ENCODE results near the gene ACSF3.
"Not testable (repeated sequence)": the region's sequence is repeated elsewhere in the genome, so short reads cannot be mapped to it uniquely, and the experiment has no call there.

The ACSF3 gene

DNA sequence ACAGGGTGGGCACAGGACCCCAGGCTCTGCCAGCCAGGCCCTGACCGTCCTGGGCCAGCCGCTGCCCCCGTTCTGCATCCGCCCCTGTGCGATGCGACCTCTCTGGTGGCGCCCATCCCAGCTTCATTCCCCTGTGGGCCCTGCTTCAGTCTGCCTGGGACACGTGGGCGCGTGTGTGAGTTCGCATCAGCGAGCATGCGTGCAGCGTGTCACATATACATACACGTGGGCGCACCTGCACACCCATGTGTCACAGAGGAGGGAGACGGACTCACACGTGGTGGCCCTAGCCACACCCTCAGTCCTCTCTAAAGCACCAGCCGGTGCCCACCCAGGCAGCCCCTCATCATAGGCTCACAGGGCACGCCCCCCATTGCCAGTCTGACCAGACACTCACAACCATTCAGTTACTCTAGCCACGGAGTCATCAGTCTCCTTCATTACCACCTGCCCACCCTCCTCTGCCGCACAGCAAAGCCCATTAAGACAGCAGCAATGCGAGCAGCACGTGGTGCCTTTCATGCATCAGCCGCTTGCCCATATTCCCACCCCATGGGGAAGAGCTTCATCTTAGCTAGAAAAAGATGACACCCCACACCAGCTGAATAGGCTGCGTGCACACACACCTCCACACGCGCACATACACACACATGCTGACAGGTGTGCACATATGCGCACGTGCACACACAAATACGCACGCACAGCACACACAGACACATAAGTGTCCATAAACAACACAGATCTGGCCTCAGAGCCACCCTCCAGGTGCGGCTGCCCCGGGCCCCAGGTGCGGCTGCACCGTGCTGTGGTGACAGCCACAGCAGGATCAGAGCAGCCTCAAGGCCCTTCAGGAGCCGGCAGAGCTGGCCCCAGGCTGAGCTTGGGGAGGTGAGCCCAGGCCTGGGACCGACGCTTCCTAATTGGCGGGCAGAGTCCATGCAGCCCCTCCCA is 68.4 kb downstream of the ACSF3 start:
- no peak for DNase-seq (ENCODE audit: low read depth)

DNA sequence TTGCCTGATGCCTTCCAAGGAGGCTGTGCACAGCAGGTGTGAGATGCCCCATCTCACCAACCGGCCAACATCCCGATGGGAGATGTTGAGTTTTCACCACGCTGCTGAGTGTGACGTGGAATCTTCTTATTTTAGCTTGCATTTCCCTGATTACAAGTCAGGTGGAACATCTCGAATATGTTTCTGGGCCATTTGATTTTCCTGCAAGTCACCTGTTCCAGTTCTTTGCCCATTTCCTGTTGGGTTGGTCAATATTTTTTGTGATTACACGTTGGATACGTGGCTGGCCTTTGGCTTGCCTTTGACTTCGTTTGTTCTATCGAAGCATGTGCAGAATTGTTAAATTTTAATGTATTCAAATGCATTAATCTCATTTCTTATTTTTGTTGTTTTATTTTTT is 69.6 kb downstream of the ACSF3 start:
- DNase-seq (ENCODE audit: low read depth): no peak

DNA sequence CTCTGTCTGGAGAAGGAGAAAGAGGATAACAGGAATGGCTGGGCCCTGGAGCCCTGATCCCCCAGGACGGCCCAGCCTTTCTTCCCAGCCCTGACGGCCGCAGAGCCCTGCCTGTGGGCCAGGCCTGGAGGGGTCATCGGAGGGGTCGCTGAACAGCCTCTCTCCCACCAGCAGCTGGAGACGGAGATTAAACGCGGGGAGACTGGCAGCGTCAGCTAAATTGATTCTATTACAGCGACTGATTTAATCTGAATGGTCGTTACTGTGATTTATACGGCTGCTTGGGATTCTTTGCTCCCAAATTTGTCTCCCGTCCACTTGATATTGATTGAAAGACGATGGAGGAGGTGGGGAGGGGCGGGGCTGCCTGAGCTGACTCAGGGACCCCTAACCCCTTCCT is 70.8 kb downstream of the ACSF3 start:
- DNase-seq (ENCODE audit: low read depth): no peak

DNA sequence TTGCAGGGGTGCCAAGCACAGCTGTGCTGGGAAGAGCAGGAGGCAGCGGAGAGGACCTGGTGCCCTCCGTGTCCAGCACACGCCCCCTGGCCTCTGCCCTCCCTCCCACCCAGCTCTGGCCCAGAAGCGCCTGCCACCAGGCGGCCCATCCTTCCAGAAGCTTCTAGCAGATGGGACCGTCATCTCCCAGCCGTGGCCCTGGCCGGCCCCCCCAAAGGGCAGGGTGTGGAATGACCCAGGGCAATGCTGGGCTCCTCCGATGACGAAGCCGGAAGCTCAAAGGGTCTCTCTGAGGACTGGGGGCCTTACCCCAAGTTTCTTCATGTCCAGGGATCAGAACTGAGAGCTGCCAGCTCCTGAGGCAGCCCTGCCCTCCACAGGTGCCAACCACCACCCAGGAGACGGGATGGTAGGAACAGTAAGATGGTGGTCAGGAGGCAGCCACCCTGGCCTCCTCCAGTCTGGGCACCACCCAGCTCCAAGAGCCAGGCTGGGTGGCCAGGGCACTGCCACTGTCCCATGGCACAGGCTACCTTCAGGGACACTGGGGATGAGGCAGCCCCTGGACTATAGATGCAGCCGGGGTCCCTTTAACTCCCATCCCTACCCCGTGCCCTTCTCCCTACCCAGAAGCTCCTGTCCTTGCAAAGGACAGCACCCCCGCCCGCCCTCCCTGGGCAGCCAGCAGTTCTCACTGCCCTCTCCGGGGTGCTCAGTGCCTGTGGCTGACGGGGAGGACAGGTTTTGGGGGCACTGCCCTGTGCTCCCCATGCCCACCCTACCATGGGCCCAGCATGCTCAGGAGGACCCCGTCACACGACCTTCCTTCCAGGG is 71.4 kb downstream of the ACSF3 start:
- DNase-seq (ENCODE audit: low read depth): no peak

DNA sequence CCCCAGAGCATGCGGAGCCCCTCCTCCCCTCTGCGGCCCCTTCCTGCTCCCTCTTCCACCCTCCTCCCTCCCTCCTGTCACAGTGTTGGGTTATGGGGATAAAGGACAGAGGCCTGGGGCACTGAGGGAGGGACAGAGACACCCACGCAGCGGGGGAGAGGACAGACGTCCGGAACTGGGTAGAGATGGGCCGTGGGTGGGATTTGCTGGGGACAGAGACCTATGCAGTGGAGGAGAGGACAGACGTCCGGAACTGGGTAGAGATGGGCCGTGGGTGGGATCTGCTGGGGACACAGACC is 72.0 kb downstream of the ACSF3 start:
- not testable (repeated sequence) for DNase-seq (ENCODE audit: low read depth)

DNA sequence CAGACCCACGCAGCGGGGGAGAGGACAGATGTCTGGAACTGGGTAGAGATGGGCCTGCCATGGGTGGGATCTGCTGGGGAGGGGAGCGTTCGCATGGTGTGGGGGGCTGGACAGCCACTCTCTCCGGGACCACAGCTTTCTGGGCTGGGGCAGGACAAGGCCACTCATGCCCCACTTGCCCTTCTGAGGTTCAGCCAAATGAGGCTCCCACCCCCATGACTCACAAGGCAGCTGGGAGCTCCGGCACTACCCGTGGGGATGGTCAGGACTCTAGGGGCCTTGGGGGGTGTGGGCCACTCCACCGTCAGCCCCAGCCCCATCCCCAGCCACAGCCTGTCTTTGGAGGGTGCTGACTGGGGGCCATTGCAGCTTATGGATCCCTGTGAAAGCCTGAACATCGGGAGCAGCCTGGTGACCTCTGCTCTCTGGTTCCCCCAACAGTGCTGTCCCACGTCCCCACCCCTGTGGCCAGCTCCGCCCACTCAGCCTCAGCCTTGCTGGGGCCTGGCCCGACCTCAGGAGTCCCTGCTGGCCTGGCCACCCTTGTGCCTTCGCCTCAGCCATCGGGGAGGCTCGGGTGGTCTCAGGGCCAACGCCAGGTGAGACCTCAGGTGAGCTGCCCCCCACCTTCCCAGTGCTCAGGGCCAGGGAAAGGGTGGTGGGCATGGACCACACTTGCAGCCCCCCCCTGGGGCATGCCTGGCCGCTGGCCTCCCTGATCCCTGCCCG is 73.2 kb downstream of the ACSF3 start:
- no peak for DNase-seq (ENCODE audit: low read depth)

DNA sequence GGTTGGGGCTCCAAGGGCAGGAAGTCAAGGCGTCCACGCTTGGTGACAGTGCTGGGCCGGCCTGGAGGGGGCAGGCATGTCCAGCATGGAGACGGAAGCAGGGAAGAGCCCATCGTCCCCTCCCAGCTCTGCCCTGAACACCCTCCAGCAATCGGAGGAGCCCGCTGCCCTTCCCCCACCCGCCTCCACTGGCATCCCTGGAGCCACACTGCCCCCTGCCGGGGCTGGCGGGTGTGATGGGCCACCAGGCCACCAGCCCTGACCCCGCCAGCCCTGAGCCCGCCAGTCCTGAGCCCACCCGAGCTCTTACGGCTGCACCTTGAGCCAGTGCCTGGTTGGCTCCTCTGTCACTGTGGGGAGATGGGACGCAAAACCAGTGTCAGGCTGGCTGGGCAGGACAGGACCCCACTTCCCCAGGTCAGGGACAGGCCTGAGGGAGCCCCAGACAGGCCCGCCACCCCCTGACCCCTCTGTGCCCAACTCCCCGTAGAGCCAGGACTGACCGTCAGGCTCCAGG is 73.8 kb downstream of the ACSF3 start:
- peak; percentile 44 for DNase-seq (ENCODE audit: low read depth)

DNA sequence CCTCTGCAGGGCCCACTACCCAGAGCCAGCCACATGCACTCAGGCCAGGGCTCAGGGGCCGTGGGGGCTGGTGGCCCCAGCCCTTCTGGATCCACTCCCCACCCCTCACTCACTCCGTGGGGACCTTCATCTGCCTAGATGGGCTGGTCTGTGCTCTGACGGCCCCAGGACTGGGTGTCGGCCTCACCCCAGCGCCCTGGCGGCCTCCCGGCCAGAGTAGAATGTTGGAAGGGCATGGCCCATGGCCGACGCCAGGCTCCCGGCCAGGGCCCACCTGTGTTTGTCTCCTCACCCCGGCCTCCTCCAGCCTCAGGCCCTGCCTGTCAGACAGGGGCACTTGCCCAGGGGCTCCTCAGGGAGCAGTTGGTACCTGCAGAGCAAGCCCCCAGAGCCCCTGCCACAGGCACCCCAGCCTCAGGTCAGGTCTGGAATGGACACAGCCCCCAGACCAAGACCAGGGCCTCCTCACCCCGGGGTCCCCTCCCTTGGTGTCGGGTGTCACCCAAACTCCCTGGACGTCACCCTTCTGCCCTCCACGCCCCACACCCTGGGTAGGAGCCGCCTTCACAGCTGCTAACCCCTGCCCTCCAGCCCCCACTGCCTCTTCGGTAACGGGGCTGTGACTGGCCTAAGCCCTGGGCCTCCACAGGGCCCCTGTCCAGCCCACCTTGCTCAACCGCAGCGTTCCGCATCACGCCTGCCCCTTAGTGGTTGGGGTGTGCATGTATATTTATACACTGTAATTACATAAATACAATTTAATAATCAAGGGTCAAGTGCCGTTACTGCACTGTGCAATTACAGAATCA is 74.9 kb downstream of the ACSF3 start:
- DNase-seq (ENCODE audit: low read depth): no peak

DNA sequence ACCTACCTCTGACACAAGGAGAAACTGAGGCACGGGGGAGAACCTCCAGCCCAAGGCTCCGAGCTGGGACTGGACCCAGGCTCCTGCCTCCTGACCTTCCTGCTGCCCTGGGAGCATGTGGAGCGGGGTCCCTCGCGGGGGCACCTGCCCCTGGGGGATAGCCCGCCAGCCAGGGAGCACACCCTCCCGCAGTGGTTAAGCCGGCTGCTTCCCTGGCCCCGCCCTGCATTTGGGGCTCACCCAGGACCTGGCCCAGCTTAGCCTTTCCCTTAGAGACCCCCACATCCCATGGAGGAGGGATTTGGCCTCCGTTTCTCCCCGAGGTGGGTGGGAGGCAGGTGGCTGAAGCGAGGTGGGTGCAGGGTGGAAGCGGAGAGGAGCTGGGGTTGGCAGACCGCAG is 76.1 kb downstream of the ACSF3 start:
- no peak for DNase-seq (ENCODE audit: low read depth)

DNA sequence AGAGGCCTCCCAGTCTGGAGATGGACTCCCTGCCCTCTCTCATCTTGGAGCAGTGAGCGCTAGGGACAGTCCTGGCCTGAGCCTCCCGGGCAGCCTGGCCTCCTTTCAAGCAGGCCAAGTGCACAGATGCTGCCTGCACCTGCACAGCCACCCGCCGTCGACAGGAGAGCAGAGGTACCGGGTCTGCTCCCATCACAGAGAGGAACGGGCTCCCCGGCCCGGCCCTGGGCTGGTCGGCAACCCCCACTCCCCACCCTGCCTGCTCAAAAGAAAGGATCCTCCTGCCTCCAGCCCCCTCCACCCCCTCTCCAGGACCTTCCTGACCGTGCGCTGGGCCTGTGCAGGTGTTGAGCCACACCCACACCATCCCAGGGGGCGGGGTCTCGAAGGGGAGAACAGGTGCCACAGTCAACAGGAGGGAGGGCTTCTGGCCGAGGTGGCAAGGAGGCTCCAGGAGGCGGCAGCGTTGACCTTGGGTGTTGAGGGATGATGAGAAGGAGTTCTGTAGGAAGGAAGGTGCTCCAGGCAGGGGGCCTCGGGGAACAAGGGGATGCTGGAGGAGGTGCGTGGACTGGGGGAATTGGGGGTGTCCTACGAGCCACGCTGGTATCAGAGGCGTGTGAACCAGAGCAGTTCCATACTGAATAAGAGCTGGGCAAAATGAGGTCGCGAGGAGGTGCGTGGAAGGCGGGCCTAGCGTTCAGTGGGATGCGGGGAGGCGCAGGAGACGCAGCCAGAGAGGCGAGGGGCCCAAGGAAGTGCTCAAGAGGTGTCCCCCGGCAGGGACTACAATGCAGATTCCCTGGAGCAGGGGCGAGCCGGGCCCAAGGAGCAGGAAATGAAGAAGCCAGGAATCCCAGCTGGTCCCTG is 76.9 kb downstream of the ACSF3 start:
- DNase-seq (ENCODE audit: low read depth): no peak

DNA sequence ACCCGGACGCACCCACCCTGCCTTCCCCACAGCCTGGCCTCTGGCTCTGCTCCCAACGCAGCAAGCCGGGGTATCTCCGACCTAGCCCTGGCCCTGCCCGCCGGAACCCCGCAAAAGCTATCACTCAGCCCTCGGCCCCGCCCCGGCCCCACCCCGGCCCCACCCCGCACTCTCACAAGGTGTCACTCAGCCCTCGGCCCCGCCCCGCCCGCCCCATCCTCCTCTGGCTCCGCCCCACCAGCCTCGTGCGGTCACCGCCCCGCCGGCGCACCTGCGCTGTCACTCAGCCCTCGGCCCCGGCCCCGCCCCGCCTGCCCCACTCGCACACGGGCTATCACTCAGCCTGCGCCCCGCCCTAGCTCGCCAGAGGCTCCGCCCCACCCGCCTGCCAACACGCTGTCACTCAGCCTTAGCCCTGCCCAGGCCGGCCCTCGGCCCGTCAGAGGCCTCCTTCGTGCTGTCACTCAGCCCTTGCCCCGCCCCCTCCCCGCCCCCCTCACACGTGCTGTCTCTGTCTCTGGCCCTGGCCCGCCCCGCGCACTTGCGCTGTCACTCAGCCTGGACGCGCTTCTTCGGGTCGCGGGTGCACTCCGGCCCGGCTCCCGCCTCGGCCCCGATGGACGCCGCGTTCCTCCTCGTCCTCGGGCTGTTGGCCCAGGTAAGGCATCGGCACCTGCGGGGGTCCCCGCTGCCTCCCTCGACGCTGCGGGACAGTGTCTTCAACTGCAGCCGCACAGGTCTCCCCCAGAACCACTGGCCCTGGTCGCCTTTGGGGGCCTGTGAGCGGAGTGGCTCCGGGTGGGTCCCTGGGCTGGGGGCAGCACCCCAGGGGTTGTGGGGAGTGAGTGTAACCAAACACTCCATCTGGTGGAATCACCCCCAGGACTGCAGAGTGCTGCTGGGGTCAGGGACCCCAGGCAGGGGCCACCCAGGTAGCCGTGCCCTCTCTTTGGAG is 77.8 kb downstream of the ACSF3 start, which contains the start of gene CDH15:
CDH15 (plus strand) TSS at position 533 of the 955 bp plus-strand sequence; CDS start at position 617, 84 bp downstream.
- DNase-seq (ENCODE audit: low read depth): peak; percentile 93

DNA sequence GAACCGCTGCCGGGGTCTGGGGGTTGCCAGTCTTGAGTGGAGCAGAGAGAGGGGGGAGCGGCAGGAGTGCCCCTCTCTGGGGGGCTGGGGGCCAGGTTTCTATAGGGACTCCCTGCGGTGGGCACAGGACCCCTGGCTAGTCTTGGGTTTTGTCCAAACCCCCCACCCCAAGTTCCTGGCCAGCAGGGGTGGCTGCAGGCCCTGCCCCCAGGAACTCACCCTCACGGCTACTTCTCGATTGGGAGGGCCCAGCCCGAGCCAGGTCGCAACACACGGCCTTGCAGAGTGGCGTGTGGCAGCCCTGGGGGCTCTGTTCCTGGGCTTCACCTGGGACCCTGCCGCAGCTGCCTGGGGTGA is 78.5 kb downstream of the ACSF3 start:
- DNase-seq (ENCODE audit: low read depth): no peak

DNA sequence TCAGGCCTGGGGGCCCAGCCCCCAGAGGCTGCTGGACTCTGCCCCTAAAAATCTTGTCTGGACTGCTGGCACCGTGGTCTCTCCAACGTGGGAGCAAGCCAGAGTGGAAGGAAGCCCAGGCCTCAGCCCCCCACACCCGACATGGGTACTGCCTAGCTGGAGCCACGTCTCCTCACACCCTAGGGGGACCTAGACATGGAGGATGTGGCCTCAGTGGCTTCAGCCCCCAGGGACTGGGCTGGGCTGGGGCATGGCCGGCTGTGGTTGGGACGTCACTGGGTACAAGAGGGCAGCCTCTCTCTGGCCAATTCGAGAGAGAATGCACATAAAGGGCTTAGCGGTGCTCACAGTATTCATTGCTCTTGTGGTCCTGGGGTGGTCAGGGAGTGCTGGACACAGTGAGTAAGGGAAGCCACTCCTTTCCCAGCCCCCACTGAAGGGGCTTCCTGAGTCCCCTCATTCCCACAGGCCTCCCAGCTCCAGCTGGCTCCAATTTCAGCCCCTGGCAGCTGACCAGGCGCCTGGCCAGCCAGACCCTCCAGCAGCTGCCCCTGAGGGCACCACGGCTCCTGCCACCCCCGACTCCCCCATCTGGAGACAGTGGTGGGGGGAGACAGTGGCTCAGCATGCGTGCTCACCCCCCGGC is 79.0 kb downstream of the ACSF3 start:
- no peak for DNase-seq (ENCODE audit: low read depth)

DNA sequence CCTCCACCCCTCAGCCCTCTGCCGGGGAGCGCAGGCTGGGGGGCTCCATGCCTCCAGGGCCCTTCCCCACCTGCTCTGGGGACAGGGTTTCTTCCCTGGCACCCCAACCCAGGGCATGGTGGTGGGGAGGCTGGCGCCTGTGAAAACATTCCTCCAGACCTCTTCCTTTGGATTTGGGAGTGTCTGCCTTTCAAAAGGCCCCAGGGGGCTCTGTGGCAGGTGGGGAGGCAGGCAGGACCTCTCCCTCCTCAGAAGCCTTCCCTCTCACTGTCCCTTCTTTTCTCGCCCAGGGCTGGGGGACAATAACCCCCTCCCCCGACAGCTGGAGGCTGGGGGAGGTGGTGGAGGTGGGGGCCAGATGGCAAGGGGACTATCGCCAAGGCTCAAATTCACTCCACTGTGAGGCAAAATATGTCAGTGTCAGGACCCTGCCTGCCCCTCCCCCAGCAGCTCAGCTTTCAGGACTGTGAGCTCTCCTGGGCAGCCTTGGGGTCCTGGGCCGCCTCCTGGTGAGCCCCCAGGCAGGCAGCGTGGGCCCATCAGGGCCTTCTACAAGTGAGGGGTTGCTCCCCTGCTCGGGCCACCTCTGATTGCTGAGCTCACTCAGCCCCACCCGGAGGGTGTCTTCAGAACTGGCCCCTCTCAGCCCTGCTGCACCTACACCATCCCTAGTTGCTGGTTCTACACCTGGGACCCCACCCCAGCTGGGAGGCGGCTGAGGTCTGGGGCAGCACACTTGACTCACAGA is 79.7 kb downstream of the ACSF3 start:
- no peak for DNase-seq (ENCODE audit: low read depth)

DNA sequence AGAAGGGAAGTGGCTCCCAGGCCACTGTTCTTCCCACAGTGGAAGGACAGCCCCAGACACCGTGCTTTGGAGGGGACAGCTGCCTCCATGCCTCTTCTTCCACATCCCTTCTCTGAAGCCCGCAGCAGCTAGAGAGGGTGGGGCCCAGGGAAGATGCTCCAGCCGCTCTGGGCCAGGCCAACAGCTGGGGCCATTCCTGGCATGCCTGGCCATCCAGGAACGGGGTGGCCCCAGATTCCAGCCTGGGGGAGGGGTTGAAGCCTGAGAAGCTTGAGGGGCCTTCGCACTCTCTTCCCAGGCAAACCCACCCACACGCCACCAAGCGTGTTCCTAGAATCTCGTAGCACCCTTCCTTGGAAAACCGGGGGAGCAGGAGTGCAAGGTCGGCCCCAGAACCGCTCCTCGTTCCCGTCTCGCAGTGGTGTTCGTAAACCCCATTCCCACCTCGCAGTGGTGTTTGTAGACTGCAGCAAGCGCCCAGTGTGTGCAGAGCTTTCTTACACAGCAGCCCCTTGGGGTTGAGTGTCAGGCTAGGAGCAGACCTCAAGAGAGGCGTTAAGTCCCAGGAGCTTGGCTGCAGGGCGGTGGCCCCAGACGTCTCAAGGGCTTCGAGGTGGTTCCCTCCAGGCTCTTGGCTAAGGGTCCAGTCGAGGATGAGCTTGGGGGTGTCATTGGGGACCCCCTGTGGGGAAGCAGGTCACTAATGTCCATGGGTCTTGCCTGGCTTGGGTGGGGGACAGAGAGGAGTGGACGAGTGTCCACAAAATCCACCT is 80.6 kb downstream of the ACSF3 start:
- no peak for DNase-seq (ENCODE audit: low read depth)

DNA sequence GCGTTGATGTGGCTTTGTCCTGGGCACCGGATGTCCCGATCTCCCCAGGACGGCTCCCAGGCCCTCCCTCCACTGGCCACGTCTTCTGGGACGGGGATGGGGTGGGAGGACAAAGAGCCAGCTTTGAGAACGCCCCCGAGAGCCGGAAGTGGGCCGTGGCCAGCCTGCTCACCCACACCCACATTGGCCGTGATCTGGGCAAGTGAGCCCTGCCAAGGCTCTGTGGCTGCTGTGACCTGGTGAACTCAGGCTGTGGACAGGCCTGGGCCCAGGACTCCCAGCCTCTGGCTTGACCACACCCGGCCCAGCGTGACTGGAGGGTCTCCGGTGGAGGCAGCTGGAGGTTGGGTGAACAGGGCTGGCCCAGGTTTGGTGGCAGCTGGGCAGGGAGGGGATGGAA is 81.2 kb downstream of the ACSF3 start:
- DNase-seq (ENCODE audit: low read depth): no peak
